Measurements from ENCODE around the gene MAP2K2. TPM values are rescaled to one million over a fixed set of nuclear protein-coding genes. Genes with fewer than 3 reads are reported as not detected.

Gene MAP2K2
- total RNA-seq, 2 donors from 2014 or later, result 51.2 to 71.8 TPM

DNA sequence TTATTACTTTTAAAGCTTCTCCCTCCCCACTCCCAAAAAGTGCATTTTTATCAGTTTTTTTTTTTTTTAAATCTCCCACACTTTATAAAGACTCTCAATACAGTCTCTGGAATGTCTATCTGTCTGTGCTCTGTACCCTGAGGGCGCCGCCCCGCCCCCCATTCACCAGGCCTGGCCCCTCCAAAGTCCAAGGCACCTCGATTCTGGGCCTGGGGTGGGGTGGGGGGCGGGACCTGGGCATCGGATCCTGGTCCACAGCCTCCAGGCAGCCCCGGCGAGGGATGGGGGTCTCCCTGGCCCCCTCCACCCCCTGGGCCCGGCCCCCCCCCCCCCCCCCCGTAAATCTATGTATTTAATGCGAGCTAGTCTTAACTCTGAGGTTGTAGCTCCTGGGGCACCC lies 80.5 kb downstream of the MAP2K2 start:
- no peaks in the 10 kb centered on the region for H3K27me3 ChIP-seq (replicated peaks; ENCODE audit: insufficient read depth)
- TF ChIP-seq, protein P1, sequence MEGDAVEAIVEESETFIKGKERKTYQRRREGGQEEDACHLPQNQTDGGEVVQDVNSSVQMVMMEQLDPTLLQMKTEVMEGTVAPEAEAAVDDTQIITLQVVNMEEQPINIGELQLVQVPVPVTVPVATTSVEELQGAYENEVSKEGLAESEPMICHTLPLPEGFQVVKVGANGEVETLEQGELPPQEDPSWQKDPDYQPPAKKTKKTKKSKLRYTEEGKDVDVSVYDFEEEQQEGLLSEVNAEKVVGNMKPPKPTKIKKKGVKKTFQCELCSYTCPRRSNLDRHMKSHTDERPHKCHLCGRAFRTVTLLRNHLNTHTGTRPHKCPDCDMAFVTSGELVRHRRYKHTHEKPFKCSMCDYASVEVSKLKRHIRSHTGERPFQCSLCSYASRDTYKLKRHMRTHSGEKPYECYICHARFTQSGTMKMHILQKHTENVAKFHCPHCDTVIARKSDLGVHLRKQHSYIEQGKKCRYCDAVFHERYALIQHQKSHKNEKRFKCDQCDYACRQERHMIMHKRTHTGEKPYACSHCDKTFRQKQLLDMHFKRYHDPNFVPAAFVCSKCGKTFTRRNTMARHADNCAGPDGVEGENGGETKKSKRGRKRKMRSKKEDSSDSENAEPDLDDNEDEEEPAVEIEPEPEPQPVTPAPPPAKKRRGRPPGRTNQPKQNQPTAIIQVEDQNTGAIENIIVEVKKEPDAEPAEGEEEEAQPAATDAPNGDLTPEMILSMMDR (IDR thresholded peaks at IDR 0.05), result no peak
- DNase-seq (ENCODE audit: low spot score) (no peak), ATAC-seq (ENCODE audit: insufficient number of reproducible peaks, low FRiP score, low read depth) (no peak)
- H3K4me3 ChIP-seq, result no peak overlapping the region
- H3K4me1 ChIP-seq (ENCODE audit: control insufficient read depth in 1 of 2, low read depth in 2 of 2), result no peaks in the 10 kb centered on the region
- H3K27ac ChIP-seq, result no peak overlapping the region
- H3K36me3 ChIP-seq, result peaks cover 24% of the 10 kb centered on the region
- no peaks in the 10 kb centered on the region for H3K9me3 ChIP-seq

DNA sequence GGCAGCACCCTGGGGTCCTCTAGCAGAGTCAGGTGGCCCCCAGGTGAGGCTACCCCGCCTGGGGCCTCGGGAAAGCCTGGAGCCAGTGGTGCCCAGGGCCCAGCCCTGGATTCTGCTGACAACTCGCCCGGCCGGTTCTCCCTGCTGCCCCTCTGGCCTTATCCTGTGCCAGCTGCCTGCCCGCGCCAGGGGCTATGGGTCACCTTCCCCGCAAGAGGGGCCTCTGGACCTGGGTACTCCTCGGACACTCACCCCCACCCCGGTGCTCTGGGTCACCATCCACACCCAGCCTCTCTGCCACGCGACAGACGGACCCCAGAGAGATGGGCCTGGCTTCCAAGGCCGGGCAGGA lies 81.2 kb downstream of the MAP2K2 start:
- no peak overlapping the region for H3K27ac ChIP-seq

DNA sequence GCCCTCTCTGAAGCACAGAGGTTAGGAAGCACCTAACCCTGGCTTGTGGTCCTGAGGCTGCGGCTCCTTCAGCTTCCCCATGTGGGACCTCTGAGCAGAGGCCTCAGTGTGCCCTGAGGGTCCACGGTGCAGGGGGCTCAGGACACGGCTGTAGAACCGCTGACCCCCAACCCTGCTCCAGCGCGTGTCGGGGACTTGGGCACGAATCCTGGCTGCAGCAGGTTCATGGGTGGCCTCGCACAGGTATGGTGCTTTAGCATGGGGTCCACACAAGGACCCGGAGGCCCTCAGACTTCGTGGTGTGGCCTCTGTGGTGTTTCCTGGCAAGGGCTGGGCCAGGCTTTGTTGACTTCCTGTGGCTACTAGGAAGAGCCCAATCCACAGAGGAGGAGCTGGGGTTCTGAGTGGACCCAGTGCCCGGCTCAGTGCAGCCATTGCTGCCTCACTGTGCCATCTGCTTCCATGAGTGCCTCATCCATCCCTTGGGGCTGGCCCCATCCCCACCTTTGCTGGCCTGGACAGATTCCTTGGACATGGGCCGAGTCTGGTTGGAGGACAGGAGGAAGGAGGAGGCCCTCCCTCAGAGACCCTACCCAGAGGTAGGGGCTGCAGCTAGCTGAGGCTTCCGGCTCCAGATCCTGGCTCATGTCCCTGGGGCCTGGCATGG lies 81.7 kb downstream of the MAP2K2 start:
- TF ChIP-seq, protein P1 (IDR thresholded peaks at IDR 0.05), result no peak
- Histone ChIP-seq H3K4me1 (ENCODE audit: control insufficient read depth in 1 of 2, low read depth in 2 of 2) (no peaks in the 10 kb centered on the region), H3K27me3 (replicated peaks; ENCODE audit: insufficient read depth) (no peaks in the 10 kb centered on the region), H3K9me3 (no peaks in the 10 kb centered on the region), H3K27ac (no peak overlapping the region), H3K36me3 (peaks cover 28% of the 10 kb centered on the region), H3K4me3 (no peak overlapping the region)
- DNase-seq (ENCODE audit: low spot score), result no peak
- no peak for ATAC-seq (ENCODE audit: insufficient number of reproducible peaks, low FRiP score, low read depth)

More for the DNA sequence above, 81.2 kb downstream of the MAP2K2 start:
- H3K36me3 ChIP-seq, result peaks cover 23% of the 10 kb centered on the region
- TF ChIP-seq, protein P1 (IDR thresholded peaks at IDR 0.05), result no peak
- H3K27me3 ChIP-seq (replicated peaks; ENCODE audit: insufficient read depth), result no peaks in the 10 kb centered on the region
- no peaks in the 10 kb centered on the region for H3K9me3 ChIP-seq
- ATAC-seq (ENCODE audit: insufficient number of reproducible peaks, low FRiP score, low read depth) (no peak), DNase-seq (ENCODE audit: low spot score) (no peak)
- no peaks in the 10 kb centered on the region for H3K4me1 ChIP-seq (ENCODE audit: control insufficient read depth in 1 of 2, low read depth in 2 of 2)
- H3K4me3 ChIP-seq, result no peak overlapping the region

Other genes with a start within 250 kb of the MAP2K2 start
- gene ATCAY, start 243.4 kb downstream of the MAP2K2 start, total RNA-seq, result not detected
- 1 to 10 TPM in 1 of 2 donors, not detected in 1; 1.8 TPM for gene NMRK2, start 191.1 kb downstream of the MAP2K2 start, total RNA-seq
- gene DAPK3, start 153.0 kb downstream of the MAP2K2 start, total RNA-seq, result 100 to 1,000 TPM; 167 to 241 TPM
- 1,000 to 10,000 TPM; 1,268 to 1,436 TPM for gene EEF2, start 138.7 kb downstream of the MAP2K2 start, total RNA-seq
- gene PIAS4, start 116.4 kb downstream of the MAP2K2 start, total RNA-seq, result 10 to 100 TPM; 10.2 to 32.2 TPM
- 10 to 100 TPM; 85.1 to 91.9 TPM for gene ZBTB7A, start 57.2 kb downstream of the MAP2K2 start, total RNA-seq
- gene CREB3L3, start 29.5 kb upstream of the MAP2K2 start, total RNA-seq, result not detected
- 10 to 100 TPM; 21.7 to 30.9 TPM for gene SIRT6, start 58.4 kb upstream of the MAP2K2 start, total RNA-seq
- 1 to 10 TPM in 1 of 2 donors, under 1 TPM in 1; 0.28 to 1.1 TPM for gene ANKRD24, start 58.6 kb upstream of the MAP2K2 start, total RNA-seq
- 10 to 100 TPM in 1 of 2 donors, 1 to 10 TPM in 1; 1.9 to 16.1 TPM for gene EBI3, start 105.4 kb upstream of the MAP2K2 start, total RNA-seq
- 10 to 100 TPM; 17.5 to 25.5 TPM for gene YJU2, start 123.0 kb upstream of the MAP2K2 start, total RNA-seq
- not detected for gene SHD, start 155.1 kb upstream of the MAP2K2 start, total RNA-seq
- 1 to 10 TPM in 1 of 2 donors, not detected in 1; 1.8 TPM for gene TMIGD2, start 178.3 kb upstream of the MAP2K2 start, total RNA-seq
- not detected for gene FSD1, start 180.5 kb upstream of the MAP2K2 start, total RNA-seq
- gene STAP2, start 214.7 kb upstream of the MAP2K2 start, total RNA-seq, result not detected
- gene MPND, start 219.4 kb upstream of the MAP2K2 start, total RNA-seq, result 10 to 100 TPM in 1 of 2 donors, 1 to 10 TPM in 1; 5.8 to 10.8 TPM